ENCODE results near the gene MAST4. TPM values are rescaled to one million over a fixed set of nuclear protein-coding genes. Genes with fewer than 3 reads are reported as not detected.
"Not testable (repeated sequence)": the region's sequence is repeated elsewhere in the genome, so short reads cannot be mapped to it uniquely, and the experiment has no call there.

Gene MAST4
- total and polyA plus RNA-seq, 2 donors (not counting 1 experiment from before 2014, with no cell fraction given) = 7.0 to 15.2 TPM

DNA sequence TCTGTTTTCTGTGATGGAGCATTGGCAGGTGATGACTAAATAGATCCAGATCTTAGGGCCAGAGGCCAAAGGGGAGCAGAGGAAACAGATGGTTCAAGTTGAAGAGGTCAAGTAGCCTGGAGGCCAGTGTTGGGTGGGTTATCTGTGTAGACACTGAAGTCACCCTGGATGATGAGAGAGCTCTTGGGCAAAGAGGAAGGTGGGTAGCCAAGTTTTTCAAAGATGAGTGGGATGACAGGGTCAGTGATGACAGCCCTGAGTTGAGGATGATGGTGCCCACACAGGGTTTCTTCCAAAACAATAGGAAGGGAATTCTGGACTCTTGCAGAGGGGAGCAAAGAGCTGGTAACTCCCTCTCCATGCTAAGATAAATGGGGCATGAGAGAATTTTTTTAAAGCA is 523.8 kb downstream of the MAST4 start:
- Histone ChIP-seq H3K4me3 (replicated peaks in 1 of 4; ENCODE audit: control extremely low read depth in 1 of 4, insufficient read depth in 1 of 4, low read depth in 3 of 4, low read length in 4 of 4) (no peak overlapping the region), H3K27ac (ENCODE audit: insufficient read depth, low read length) (no peak overlapping the region), H3K27me3 (ENCODE audit: control insufficient read depth, insufficient read depth, low read length) (no peaks in the 10 kb centered on the region), H2AFZ (ENCODE audit: low read length) (no peak overlapping the region), H4K20me1 (ENCODE audit: control insufficient read depth, extremely low read depth, insufficient read depth, low read length) (no peaks in the 10 kb centered on the region), H3K4me2 (ENCODE audit: extremely low read depth, insufficient read depth, low read length) (no peak overlapping the region), H3K79me2 (ENCODE audit: control insufficient read depth, insufficient read depth, low read length) (no peaks in the 10 kb centered on the region), H3K4me1 (ENCODE audit: control insufficient read depth, extremely low read depth, insufficient read depth, low read length) (no peaks in the 10 kb centered on the region), H3K9ac (ENCODE audit: insufficient read depth, low read length) (no peak overlapping the region), H3K9me3 (ENCODE audit: control insufficient read depth, insufficient read depth, low read depth, low read length) (no peaks in the 10 kb centered on the region), H3K36me3 (ENCODE audit: control insufficient read depth, insufficient read depth, low read length) (no peaks in the 10 kb centered on the region)
- TF ChIP-seq, protein P1, sequence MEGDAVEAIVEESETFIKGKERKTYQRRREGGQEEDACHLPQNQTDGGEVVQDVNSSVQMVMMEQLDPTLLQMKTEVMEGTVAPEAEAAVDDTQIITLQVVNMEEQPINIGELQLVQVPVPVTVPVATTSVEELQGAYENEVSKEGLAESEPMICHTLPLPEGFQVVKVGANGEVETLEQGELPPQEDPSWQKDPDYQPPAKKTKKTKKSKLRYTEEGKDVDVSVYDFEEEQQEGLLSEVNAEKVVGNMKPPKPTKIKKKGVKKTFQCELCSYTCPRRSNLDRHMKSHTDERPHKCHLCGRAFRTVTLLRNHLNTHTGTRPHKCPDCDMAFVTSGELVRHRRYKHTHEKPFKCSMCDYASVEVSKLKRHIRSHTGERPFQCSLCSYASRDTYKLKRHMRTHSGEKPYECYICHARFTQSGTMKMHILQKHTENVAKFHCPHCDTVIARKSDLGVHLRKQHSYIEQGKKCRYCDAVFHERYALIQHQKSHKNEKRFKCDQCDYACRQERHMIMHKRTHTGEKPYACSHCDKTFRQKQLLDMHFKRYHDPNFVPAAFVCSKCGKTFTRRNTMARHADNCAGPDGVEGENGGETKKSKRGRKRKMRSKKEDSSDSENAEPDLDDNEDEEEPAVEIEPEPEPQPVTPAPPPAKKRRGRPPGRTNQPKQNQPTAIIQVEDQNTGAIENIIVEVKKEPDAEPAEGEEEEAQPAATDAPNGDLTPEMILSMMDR (conservative IDR thresholded peaks at IDR 0.05 in 1 of 2, IDR thresholded peaks at IDR 0.05 in 1 of 2; ENCODE audit: low read depth in 1 of 2, low read length in 2 of 2) = no peak
- TF ChIP-seq EZH2 (IDR thresholded peaks at IDR 0.05; ENCODE audit: low read length, missing control alignments) = no peak
- DNase-seq (ENCODE audit: low read depth in 2 of 2) = no peak

DNA sequence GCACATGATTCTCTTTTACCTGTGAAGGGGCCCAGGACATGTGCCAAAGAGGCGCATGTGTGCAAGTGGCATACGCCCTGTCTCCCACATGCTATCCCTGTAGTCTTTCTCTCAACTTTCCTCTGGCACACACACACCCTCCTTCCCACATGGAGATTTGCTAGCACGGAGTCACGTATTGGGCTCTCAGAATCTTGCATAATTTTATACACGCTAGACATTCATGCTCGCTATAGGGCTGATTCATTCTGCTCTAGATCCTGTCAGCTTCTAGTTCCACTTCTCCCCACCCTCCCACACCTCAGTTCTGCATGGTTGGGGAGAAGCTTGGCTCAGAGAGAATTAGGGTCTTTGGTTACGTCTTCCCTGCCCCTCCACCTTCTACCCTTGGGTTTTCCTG is 527.6 kb downstream of the MAST4 start:
- Histone ChIP-seq H4K20me1 (ENCODE audit: control insufficient read depth, extremely low read depth, insufficient read depth, low read length) (no peaks in the 10 kb centered on the region), H2AFZ (ENCODE audit: low read length) (no peak overlapping the region), H3K9ac (ENCODE audit: insufficient read depth, low read length) (no peak overlapping the region), H3K79me2 (ENCODE audit: control insufficient read depth, insufficient read depth, low read length) (no peaks in the 10 kb centered on the region), H3K9me3 (ENCODE audit: control insufficient read depth, insufficient read depth, low read depth, low read length) (no peaks in the 10 kb centered on the region), H3K27ac (ENCODE audit: insufficient read depth, low read length) (no peak overlapping the region), H3K36me3 (ENCODE audit: control insufficient read depth, insufficient read depth, low read length) (no peaks in the 10 kb centered on the region), H3K4me3 (replicated peaks in 1 of 4; ENCODE audit: control extremely low read depth in 1 of 4, insufficient read depth in 1 of 4, low read depth in 3 of 4, low read length in 4 of 4) (no peak overlapping the region), H3K4me1 (ENCODE audit: control insufficient read depth, extremely low read depth, insufficient read depth, low read length) (no peaks in the 10 kb centered on the region), H3K4me2 (ENCODE audit: extremely low read depth, insufficient read depth, low read length) (no peak overlapping the region), H3K27me3 (ENCODE audit: control insufficient read depth, insufficient read depth, low read length) (no peaks in the 10 kb centered on the region)
- no peak for TF ChIP-seq EZH2 (IDR thresholded peaks at IDR 0.05; ENCODE audit: low read length, missing control alignments)
- TF ChIP-seq, protein P1 (conservative IDR thresholded peaks at IDR 0.05 in 1 of 2, IDR thresholded peaks at IDR 0.05 in 1 of 2; ENCODE audit: low read depth in 1 of 2, low read length in 2 of 2) = no peak
- DNase-seq (ENCODE audit: low read depth in 2 of 2) = no peak

DNA sequence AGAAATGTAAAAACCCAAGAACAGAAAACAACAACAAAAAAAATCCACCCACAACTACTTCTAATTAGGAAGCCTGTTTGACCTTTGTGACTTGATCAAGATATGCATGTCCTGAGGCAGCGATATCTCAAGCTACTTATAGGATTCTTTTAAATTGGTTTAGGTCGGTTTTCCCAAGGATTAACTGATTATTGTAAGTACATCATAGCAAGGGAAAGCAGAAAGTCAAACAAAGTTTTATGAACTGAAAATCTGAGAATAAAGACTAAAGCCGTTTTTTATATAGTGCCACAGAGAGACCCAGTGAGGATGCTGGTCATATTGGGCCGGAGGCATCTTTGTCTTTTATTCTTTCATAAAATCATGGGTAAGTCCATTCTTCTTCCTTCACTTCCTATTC is 528.4 kb downstream of the MAST4 start:
- Histone ChIP-seq H3K4me1 (ENCODE audit: control insufficient read depth, extremely low read depth, insufficient read depth, low read length) (no peaks in the 10 kb centered on the region), H3K4me2 (ENCODE audit: extremely low read depth, insufficient read depth, low read length) (no peak overlapping the region), H3K4me3 (replicated peaks in 1 of 4; ENCODE audit: control extremely low read depth in 1 of 4, insufficient read depth in 1 of 4, low read depth in 3 of 4, low read length in 4 of 4) (no peak overlapping the region), H3K9me3 (ENCODE audit: control insufficient read depth, insufficient read depth, low read depth, low read length) (no peaks in the 10 kb centered on the region), H3K27ac (ENCODE audit: insufficient read depth, low read length) (no peak overlapping the region), H3K36me3 (ENCODE audit: control insufficient read depth, insufficient read depth, low read length) (no peaks in the 10 kb centered on the region), H3K27me3 (ENCODE audit: control insufficient read depth, insufficient read depth, low read length) (no peaks in the 10 kb centered on the region), H3K79me2 (ENCODE audit: control insufficient read depth, insufficient read depth, low read length) (no peaks in the 10 kb centered on the region), H4K20me1 (ENCODE audit: control insufficient read depth, extremely low read depth, insufficient read depth, low read length) (no peaks in the 10 kb centered on the region), H2AFZ (ENCODE audit: low read length) (no peak overlapping the region), H3K9ac (ENCODE audit: insufficient read depth, low read length) (no peak overlapping the region)
- no peak for DNase-seq (ENCODE audit: low read depth in 2 of 2)
- TF ChIP-seq, protein P1 (conservative IDR thresholded peaks at IDR 0.05 in 1 of 2, IDR thresholded peaks at IDR 0.05 in 1 of 2; ENCODE audit: low read depth in 1 of 2, low read length in 2 of 2) = no peak
- no peak for TF ChIP-seq EZH2 (IDR thresholded peaks at IDR 0.05; ENCODE audit: low read length, missing control alignments)

DNA sequence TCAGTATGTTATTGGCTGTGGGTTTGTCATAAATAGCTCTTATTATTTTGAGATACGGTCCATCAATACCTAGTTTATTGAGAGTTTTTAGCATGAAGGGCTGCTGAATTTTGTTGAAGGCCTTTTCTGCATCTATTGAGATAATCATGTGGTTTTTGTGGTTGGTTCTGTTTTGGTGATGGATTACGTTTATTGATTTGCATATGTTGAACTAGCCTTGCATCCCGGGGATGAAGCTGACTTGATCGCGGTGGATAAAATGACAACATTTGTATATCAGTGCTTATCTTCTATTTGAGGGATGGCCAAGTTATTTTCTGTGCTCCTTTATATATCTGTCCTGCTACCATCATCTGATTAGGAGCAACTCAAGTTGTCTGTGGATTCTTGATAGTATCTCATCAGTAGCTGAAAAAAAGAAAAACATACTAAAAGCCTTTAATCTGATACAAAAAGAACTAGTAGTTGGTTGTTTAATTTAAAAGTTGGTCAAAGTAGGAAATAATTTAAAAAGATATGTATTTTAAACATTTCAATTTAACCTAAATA is 531.2 kb downstream of the MAST4 start:
- H2AFZ ChIP-seq (ENCODE audit: low read length); H4K20me1 ChIP-seq (ENCODE audit: control insufficient read depth, extremely low read depth, insufficient read depth, low read length); H3K4me3 ChIP-seq (replicated peaks in 1 of 4; ENCODE audit: control extremely low read depth in 1 of 4, insufficient read depth in 1 of 4, low read depth in 3 of 4, low read length in 4 of 4); H3K27me3 ChIP-seq (ENCODE audit: control insufficient read depth, insufficient read depth, low read length); H3K36me3 ChIP-seq (ENCODE audit: control insufficient read depth, insufficient read depth, low read length); H3K4me2 ChIP-seq (ENCODE audit: extremely low read depth, insufficient read depth, low read length); H3K9ac ChIP-seq (ENCODE audit: insufficient read depth, low read length); H3K79me2 ChIP-seq (ENCODE audit: control insufficient read depth, insufficient read depth, low read length); H3K27ac ChIP-seq (ENCODE audit: insufficient read depth, low read length); H3K9me3 ChIP-seq (ENCODE audit: control insufficient read depth, insufficient read depth, low read depth, low read length); H3K4me1 ChIP-seq (ENCODE audit: control insufficient read depth, extremely low read depth, insufficient read depth, low read length); DNase-seq (ENCODE audit: low read depth in 2 of 2): not testable (repeated sequence)

All from fibroblast of lung (primary cell).